T47D (cell line): ENCODE measurements around the gene SCP2.

Experiments
- DNase-seq, 2 experiments: peaks; one replicate each; pipeline versions ENCODE4 v3.0.0 to v3.0.0-alpha.2; 2011 to 2012; ENCODE audit warnings: low read depth in 1 of 2, low spot score in 1 of 2
- JUND ChIP-seq: IDR thresholded peaks from 2 replicates; pipeline ENCODE4 v1.6.1; 2012; ENCODE audit warnings: low read depth
- in situ Hi-C: cut with HindIII; loops from 2 replicates; pipeline ENCODE4 v1.10.0; 2016; ENCODE audit warnings: low sequenced_read_pairs, low pct_unique_long_range_greater_than_20kb

The SCP2 gene

GRCh38 chr1:52907068-52907811 is 19.8 kb upstream of the SCP2 start:
- no peak for DNase-seq
- TF ChIP-seq JUND = no peak
- in situ Hi-C loops = no loop called here

GRCh38 chr1:52907812-52908153 is 19.3 kb upstream of the SCP2 start:
- in situ Hi-C loops = no loop called here
- no peak for TF ChIP-seq JUND
- DNase-seq = no peak

- in situ Hi-C loops = no loop called here
- no peak for TF ChIP-seq JUND
- no peak for DNase-seq
Observed at GRCh38 chr1:52911541-52911940, 15.5 kb upstream of the SCP2 start.

- in situ Hi-C loops = no loop called here
- no peak for DNase-seq
- TF ChIP-seq JUND = no peak
Observed at GRCh38 chr1:52913014-52913413, 14.1 kb upstream of the SCP2 start.

- no peak for DNase-seq
- in situ Hi-C loops = no loop called here
- TF ChIP-seq JUND = no peak
Observed at GRCh38 chr1:52913537-52913936, 13.5 kb upstream of the SCP2 start.

- DNase-seq = no peak
- in situ Hi-C loops = no loop called here
- no peak for TF ChIP-seq JUND
Observed at GRCh38 chr1:52914463-52914862, 12.6 kb upstream of the SCP2 start.

GRCh38 chr1:52915211-52915854 is 11.7 kb upstream of the SCP2 start:
- no peak for TF ChIP-seq JUND
- DNase-seq = no peak
- in situ Hi-C loops = no loop called here

- TF ChIP-seq JUND = no peak
- in situ Hi-C loops = no loop called here
- no peak for DNase-seq
Observed at GRCh38 chr1:52915855-52916220, 11.2 kb upstream of the SCP2 start.

GRCh38 chr1:52916241-52916975 is 10.7 kb upstream of the SCP2 start:
- DNase-seq = no peak
- in situ Hi-C loops = no loop called here
- TF ChIP-seq JUND = no peak

GRCh38 chr1:52917156-52917555 is 9.9 kb upstream of the SCP2 start:
- in situ Hi-C loops = no loop called here
- no peak for DNase-seq
- no peak for TF ChIP-seq JUND

GRCh38 chr1:52917581-52917980 is 9.5 kb upstream of the SCP2 start:
- in situ Hi-C loops = no loop called here

GRCh38 chr1:52918201-52918600 is 8.9 kb upstream of the SCP2 start:
- TF ChIP-seq JUND = no peak
- in situ Hi-C loops = no loop called here
- DNase-seq = no peak

More at GRCh38 chr1:52917581-52917980, 9.5 kb upstream of the SCP2 start:
- no peak for DNase-seq
- no peak for TF ChIP-seq JUND

- TF ChIP-seq JUND = no peak
- no peak for DNase-seq
- in situ Hi-C loops = no loop called here
Observed at GRCh38 chr1:52919051-52919722, 7.9 kb upstream of the SCP2 start.
